WTC11 (cell line): Measurements from ENCODE around the gene TEX261. TPM values are rescaled to one million over a fixed set of nuclear protein-coding genes. Genes with fewer than 3 reads are reported as not detected.

Experiments used
- ATAC-seq: fragments of 200-7000 bp; cut with Tn5 transposase; 2 replicates; pipeline ENCODE4 v1.10.0; 2021; ENCODE audit warnings: mild to moderate bottlenecking, moderate library complexity
- CTCF ChIA-PET: fragments of 300-600 bp; sonication (Branson Sonifier 250); formaldehyde crosslinking; loops from one replicate; lab custom pipeline; 2021; ENCODE audit warnings: antibody characterized with exemption; lab: Charles Lee
- POLR2A ChIA-PET: fragments of 350-600 bp; sonication (Branson Sonifier 250); formaldehyde crosslinking; loops from one replicate; lab custom pipeline; 2021; ENCODE audit warnings: antibody characterized with exemption; lab: Charles Lee
- DNase-seq: peaks from one replicate; pipeline ENCODE4 v3.0.0; 2021; ENCODE audit warnings: low spot score
- H3K27ac Mint-ChIP-seq: 2 replicates; pipeline ENCODE4 v1.8.0; 2021; ENCODE audit warnings: mixed read lengths
- H3K27me3 Mint-ChIP-seq: 2 replicates; pipeline ENCODE4 v1.8.0; 2021; ENCODE audit warnings: low read depth, mild to moderate bottlenecking, moderate library complexity, mixed read lengths
- H3K36me3 Mint-ChIP-seq: 2 replicates; pipeline ENCODE4 v1.8.0; 2021; ENCODE audit warnings: mixed read lengths
- H3K4me1 Mint-ChIP-seq: 2 replicates; pipeline ENCODE4 v1.8.0; 2022; ENCODE audit warnings: mixed read lengths
- H3K4me3 Mint-ChIP-seq: 2 replicates; pipeline ENCODE4 v1.8.0; 2021; ENCODE audit warnings: mild to moderate bottlenecking, moderate library complexity, mixed read lengths
- H3K9me3 Mint-ChIP-seq: 2 replicates; pipeline ENCODE4 v1.8.0; 2021; ENCODE audit warnings: mixed read lengths
- CBFB ChIP-seq: sonication (generic); formaldehyde crosslinking; IDR thresholded peaks from 2 replicates; pipeline ENCODE4 v1.8.1; 2022; ENCODE audit warnings: mild to moderate bottlenecking, low read depth, missing genetic modification reagents
- CREB1 ChIP-seq: sonication (generic); formaldehyde crosslinking; IDR thresholded peaks from 2 replicates; pipeline ENCODE4 v1.8.0; 2023; ENCODE audit warnings: mild to moderate bottlenecking, missing genetic modification reagents
- FOXJ3 ChIP-seq: sonication (generic); formaldehyde crosslinking; IDR thresholded peaks from 2 replicates; pipeline ENCODE4 v1.9.0; 2021; ENCODE audit warnings: missing genetic modification reagents, mild to moderate bottlenecking, borderline replicate concordance
- FOXK1 ChIP-seq: sonication (generic); formaldehyde crosslinking; IDR thresholded peaks from 2 replicates; pipeline ENCODE4 v1.8.0; 2022; ENCODE audit warnings: mild to moderate bottlenecking, moderate library complexity, missing genetic modification reagents
- IRF2 ChIP-seq: sonication (generic); formaldehyde crosslinking; IDR thresholded peaks from 2 replicates; pipeline ENCODE4 v1.8.0; 2022; ENCODE audit warnings: low read depth, missing genetic modification reagents, borderline replicate concordance
- JAZF1 ChIP-seq: fragments of 250-450 bp; sonication (Bioruptor Pico); IDR thresholded peaks from 2 replicates; pipeline ENCODE4 v1.9.0; 2021; ENCODE audit warnings: moderate library complexity, mild to moderate bottlenecking, inconsistent platforms
- MYBL2 ChIP-seq: sonication (generic); formaldehyde crosslinking; IDR thresholded peaks from 2 replicates; pipeline ENCODE4 v1.8.1; 2023; ENCODE audit warnings: mild to moderate bottlenecking, moderate library complexity, missing genetic modification reagents
- NFE2L1 ChIP-seq: sonication (generic); formaldehyde crosslinking; IDR thresholded peaks from 2 replicates; pipeline ENCODE4 v1.8.1; 2023; ENCODE audit warnings: missing genetic modification reagents
- NR3C1 ChIP-seq: sonication (generic); formaldehyde crosslinking; conservative IDR thresholded peaks from 2 replicates; pipeline ENCODE4 v1.8.1; 2023; ENCODE audit warnings: low read depth, mild to moderate bottlenecking, missing genetic modification reagents
- PRRX2 ChIP-seq: fragments of 250-450 bp; sonication (Bioruptor Pico); IDR thresholded peaks from 2 replicates; pipeline ENCODE4 v1.8.0; 2021; ENCODE audit warnings: mild to moderate bottlenecking
- RORB ChIP-seq: fragments of 250-450 bp; sonication (Bioruptor Pico); IDR thresholded peaks from 2 replicates; pipeline ENCODE4 v1.9.0; 2021; ENCODE audit warnings: mild to moderate bottlenecking
- SOX15 ChIP-seq: fragments of 250-450 bp; sonication (Bioruptor Pico); IDR thresholded peaks from 2 replicates; pipeline ENCODE4 v1.9.0; 2021; ENCODE audit warnings: mild to moderate bottlenecking
- SP1 ChIP-seq: sonication (generic); formaldehyde crosslinking; conservative IDR thresholded peaks from 2 replicates; pipeline ENCODE4 v1.8.1; 2022; ENCODE audit warnings: missing genetic modification reagents
- TEAD4 ChIP-seq: sonication (generic); formaldehyde crosslinking; IDR thresholded peaks from 2 replicates; pipeline ENCODE4 v1.8.0; 2022; ENCODE audit warnings: mild to moderate bottlenecking, missing genetic modification reagents
- ZNF423 ChIP-seq: fragments of 250-450 bp; sonication (Bioruptor Pico); IDR thresholded peaks from 2 replicates; pipeline ENCODE4 v2.1.2; 2022; ENCODE audit warnings: mild to moderate bottlenecking, moderate library complexity
- total RNA-seq: library from RNA; stranded (reverse); gene quantifications from 3 replicates; pipeline ENCODE4 v1.2.3, GENCODE V29; 2021
- TF ChIP-seq, protein P1 (sequence below): fragments of 250-450 bp; sonication (Bioruptor Pico); IDR thresholded peaks from 2 replicates; pipeline ENCODE4 v1.9.0; 2021; ENCODE audit warnings: mild to moderate bottlenecking
- TF ChIP-seq, protein P2 (sequence below): sonication (generic); formaldehyde crosslinking; IDR thresholded peaks from 2 replicates; pipeline ENCODE4 v1.8.0; 2022; ENCODE audit warnings: mild to moderate bottlenecking, missing genetic modification reagents
- TF ChIP-seq, protein P3 (sequence below): sonication (generic); formaldehyde crosslinking; IDR thresholded peaks from 2 replicates; pipeline ENCODE4 v1.8.1; 2022; ENCODE audit warnings: mild to moderate bottlenecking, missing genetic modification reagents, moderate library complexity, borderline replicate concordance
- TF ChIP-seq, protein P4 (sequence below): sonication (generic); formaldehyde crosslinking; IDR thresholded peaks from 2 replicates; pipeline ENCODE4 v1.8.0; 2023; ENCODE audit warnings: missing genetic modification reagents, mild to moderate bottlenecking, borderline replicate concordance
- TF ChIP-seq, protein P5 (sequence below): fragments of 250-450 bp; sonication (Bioruptor Pico); IDR thresholded peaks from 2 replicates; pipeline ENCODE4 v1.8.0; 2021; ENCODE audit warnings: mild to moderate bottlenecking

The TEX261 gene
- total RNA-seq, 1 experiment from 2014 or later, result 18.3 TPM

DNA sequence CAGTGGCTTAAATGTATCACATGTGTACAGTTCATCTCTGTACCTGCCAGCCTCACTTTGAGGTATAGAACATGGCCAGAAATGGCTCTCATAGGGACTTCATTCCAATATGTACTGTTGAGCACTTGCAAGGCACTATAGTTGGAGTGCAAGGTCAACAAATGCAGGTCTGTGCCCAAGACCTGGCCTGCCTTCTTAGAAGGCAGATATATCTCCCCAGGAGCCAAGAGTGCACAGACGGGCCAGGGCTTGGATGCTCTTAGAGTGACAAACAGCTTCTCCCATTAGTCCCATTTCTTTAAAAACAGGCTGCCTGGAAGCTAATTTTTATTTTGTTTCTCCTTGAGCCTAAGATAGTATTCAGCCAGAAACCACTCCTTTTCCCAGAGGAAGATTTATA, 7.3 kb downstream of the TEX261 start (continued):
- TF ChIP-seq, protein P1, sequence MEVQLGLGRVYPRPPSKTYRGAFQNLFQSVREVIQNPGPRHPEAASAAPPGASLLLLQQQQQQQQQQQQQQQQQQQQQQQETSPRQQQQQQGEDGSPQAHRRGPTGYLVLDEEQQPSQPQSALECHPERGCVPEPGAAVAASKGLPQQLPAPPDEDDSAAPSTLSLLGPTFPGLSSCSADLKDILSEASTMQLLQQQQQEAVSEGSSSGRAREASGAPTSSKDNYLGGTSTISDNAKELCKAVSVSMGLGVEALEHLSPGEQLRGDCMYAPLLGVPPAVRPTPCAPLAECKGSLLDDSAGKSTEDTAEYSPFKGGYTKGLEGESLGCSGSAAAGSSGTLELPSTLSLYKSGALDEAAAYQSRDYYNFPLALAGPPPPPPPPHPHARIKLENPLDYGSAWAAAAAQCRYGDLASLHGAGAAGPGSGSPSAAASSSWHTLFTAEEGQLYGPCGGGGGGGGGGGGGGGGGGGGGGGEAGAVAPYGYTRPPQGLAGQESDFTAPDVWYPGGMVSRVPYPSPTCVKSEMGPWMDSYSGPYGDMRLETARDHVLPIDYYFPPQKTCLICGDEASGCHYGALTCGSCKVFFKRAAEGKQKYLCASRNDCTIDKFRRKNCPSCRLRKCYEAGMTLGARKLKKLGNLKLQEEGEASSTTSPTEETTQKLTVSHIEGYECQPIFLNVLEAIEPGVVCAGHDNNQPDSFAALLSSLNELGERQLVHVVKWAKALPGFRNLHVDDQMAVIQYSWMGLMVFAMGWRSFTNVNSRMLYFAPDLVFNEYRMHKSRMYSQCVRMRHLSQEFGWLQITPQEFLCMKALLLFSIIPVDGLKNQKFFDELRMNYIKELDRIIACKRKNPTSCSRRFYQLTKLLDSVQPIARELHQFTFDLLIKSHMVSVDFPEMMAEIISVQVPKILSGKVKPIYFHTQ (CRISPR knock-in tag), result no peak
- TF ChIP-seq MYBL2 (no peak), NR3C1 (no peak), FOXJ3 (CRISPR knock-in tag) (no peak), CREB1 (CRISPR knock-in tag) (no peak), CBFB (CRISPR knock-in tag) (no peak), JAZF1 (no peak), ZNF423 (CRISPR knock-in tag) (no peak), NFE2L1 (no peak), RORB (CRISPR knock-in tag) (no peak), IRF2 (CRISPR knock-in tag) (no peak)
- TF ChIP-seq, protein P2, sequence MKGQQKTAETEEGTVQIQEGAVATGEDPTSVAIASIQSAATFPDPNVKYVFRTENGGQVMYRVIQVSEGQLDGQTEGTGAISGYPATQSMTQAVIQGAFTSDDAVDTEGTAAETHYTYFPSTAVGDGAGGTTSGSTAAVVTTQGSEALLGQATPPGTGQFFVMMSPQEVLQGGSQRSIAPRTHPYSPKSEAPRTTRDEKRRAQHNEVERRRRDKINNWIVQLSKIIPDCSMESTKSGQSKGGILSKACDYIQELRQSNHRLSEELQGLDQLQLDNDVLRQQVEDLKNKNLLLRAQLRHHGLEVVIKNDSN (CRISPR knock-in tag), result no peak
- TF ChIP-seq, protein P3, sequence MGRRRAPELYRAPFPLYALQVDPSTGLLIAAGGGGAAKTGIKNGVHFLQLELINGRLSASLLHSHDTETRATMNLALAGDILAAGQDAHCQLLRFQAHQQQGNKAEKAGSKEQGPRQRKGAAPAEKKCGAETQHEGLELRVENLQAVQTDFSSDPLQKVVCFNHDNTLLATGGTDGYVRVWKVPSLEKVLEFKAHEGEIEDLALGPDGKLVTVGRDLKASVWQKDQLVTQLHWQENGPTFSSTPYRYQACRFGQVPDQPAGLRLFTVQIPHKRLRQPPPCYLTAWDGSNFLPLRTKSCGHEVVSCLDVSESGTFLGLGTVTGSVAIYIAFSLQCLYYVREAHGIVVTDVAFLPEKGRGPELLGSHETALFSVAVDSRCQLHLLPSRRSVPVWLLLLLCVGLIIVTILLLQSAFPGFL (CRISPR knock-in tag), result no peak
- TF ChIP-seq, protein P4, sequence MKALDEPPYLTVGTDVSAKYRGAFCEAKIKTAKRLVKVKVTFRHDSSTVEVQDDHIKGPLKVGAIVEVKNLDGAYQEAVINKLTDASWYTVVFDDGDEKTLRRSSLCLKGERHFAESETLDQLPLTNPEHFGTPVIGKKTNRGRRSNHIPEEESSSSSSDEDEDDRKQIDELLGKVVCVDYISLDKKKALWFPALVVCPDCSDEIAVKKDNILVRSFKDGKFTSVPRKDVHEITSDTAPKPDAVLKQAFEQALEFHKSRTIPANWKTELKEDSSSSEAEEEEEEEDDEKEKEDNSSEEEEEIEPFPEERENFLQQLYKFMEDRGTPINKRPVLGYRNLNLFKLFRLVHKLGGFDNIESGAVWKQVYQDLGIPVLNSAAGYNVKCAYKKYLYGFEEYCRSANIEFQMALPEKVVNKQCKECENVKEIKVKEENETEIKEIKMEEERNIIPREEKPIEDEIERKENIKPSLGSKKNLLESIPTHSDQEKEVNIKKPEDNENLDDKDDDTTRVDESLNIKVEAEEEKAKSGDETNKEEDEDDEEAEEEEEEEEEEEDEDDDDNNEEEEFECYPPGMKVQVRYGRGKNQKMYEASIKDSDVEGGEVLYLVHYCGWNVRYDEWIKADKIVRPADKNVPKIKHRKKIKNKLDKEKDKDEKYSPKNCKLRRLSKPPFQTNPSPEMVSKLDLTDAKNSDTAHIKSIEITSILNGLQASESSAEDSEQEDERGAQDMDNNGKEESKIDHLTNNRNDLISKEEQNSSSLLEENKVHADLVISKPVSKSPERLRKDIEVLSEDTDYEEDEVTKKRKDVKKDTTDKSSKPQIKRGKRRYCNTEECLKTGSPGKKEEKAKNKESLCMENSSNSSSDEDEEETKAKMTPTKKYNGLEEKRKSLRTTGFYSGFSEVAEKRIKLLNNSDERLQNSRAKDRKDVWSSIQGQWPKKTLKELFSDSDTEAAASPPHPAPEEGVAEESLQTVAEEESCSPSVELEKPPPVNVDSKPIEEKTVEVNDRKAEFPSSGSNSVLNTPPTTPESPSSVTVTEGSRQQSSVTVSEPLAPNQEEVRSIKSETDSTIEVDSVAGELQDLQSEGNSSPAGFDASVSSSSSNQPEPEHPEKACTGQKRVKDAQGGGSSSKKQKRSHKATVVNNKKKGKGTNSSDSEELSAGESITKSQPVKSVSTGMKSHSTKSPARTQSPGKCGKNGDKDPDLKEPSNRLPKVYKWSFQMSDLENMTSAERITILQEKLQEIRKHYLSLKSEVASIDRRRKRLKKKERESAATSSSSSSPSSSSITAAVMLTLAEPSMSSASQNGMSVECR (CRISPR knock-in tag), result no peak

DNA sequence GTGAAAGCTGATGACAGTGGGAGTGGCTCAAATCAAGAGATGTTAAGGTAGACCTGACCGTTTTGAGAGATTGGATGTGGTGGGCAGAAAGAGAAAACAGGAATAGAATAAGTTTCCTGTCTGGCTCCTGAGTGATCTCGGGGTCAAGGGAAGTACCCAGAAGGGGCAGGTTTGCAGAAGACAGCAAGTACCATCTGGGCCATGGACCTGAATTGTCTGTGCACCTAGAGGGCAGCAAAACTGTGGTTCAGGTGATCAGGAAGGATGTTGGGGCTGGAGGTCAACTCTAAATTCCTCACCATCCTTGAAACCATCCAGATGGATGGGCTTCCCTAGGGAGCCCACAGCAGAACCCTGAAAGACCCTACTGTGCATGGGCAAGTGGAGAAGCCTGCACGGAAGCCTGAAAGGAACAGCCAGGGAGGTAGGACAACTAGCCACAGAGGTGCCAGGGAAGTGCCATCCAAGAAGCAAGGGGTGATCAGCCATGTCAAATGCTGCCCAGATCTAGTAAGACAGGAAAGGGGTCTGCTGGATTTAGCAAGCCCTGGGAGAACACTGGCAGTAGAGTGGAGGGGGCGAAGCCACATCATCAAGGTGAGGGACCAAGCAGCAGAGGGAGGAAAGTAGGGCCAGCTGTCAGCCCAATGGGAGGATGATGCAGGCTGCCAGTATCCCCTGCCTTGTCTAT, 8.0 kb downstream of the TEX261 start:
- ChIA-PET CTCF (interaction anchor here (2.6 to 4.9 kb wide), 2 partner anchors 15 to 114 kb away, joined by 10 to 68 read pairs; no protein-coding TSS in a partner anchor), POLR2A (no interaction called here)
- H3K27me3 Mint-ChIP-seq, result peaks cover 9% of the 10 kb centered on the region; the same call in 1 of the 2 replicates
- DNase-seq, result no peak
- H3K9me3 Mint-ChIP-seq, result no peaks in the 10 kb centered on the region
- no peak for TF ChIP-seq PRRX2 (CRISPR knock-in tag)
- TF ChIP-seq SP1, result no peak
- TF ChIP-seq, protein P5, sequence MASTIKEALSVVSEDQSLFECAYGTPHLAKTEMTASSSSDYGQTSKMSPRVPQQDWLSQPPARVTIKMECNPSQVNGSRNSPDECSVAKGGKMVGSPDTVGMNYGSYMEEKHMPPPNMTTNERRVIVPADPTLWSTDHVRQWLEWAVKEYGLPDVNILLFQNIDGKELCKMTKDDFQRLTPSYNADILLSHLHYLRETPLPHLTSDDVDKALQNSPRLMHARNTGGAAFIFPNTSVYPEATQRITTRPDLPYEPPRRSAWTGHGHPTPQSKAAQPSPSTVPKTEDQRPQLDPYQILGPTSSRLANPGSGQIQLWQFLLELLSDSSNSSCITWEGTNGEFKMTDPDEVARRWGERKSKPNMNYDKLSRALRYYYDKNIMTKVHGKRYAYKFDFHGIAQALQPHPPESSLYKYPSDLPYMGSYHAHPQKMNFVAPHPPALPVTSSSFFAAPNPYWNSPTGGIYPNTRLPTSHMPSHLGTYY (CRISPR knock-in tag), result no peak
- no peak for TF ChIP-seq FOXK1 (CRISPR knock-in tag)
- TF ChIP-seq SOX15 (CRISPR knock-in tag), result no peak
- no peak for TF ChIP-seq TEAD4
- no peak for ATAC-seq
- H3K4me3 Mint-ChIP-seq, result no peak overlapping the region
- no peak overlapping the region for H3K27ac Mint-ChIP-seq
- peaks cover 5% of the 10 kb centered on the region for H3K4me1 Mint-ChIP-seq
- H3K36me3 Mint-ChIP-seq, result peaks cover 16% of the 10 kb centered on the region
